Measurements from ENCODE around the gene ANK3.

- TF ChIP-seq EZH2 (IDR thresholded peaks at IDR 0.05; ENCODE audit: low read length, missing control alignments) (no peak), CTCF (conservative IDR thresholded peaks at IDR 0.05 in 1 of 2, IDR thresholded peaks at IDR 0.05 in 1 of 2; ENCODE audit: low read depth in 1 of 2, low read length in 2 of 2) (no peak)
Observed at GRCh38 chr10:60369547-60369930, 20.1 kb downstream of the ANK3 start.

All from fibroblast of lung (primary cell).